SK-N-SH treated with all-trans-retinoic acid at 6 μM for 48 hours (cell line): ENCODE data around the gene GSE1.
A peak's percentile ranks its signal among the peaks of the same experiment; 100 is the strongest.

ENCODE experiments used
- ATAC-seq: fragments of 200-7000 bp; cut with Tn5 transposase; 3 replicates; pipeline ENCODE4 v1.9.1; 2020; ENCODE audit warnings: mild to moderate bottlenecking, moderate library complexity
- ARNTL ChIP-seq: fragments of 450-650 bp; formaldehyde crosslinking; IDR thresholded peaks from 2 replicates; pipeline ENCODE4 v1.5.0; 2020; ENCODE audit warnings: low read depth, mild to moderate bottlenecking, moderate library complexity, borderline replicate concordance
- BACH2 ChIP-seq: fragments of 250-450 bp; sonication (Bioruptor Pico); IDR thresholded peaks from 2 replicates; pipeline ENCODE4 v1.9.0; 2021; ENCODE audit warnings: mild to moderate bottlenecking, borderline replicate concordance
- CSDC2 ChIP-seq: fragments of 250-450 bp; sonication (Bioruptor Pico); IDR thresholded peaks from 2 replicates; pipeline ENCODE4 v1.5.0; 2020; ENCODE audit warnings: mild to moderate bottlenecking, moderate library complexity
- ESRRG ChIP-seq: fragments of 250-450 bp; sonication (Bioruptor Pico); IDR thresholded peaks from 2 replicates; pipeline ENCODE4 v1.6.1; 2021; ENCODE audit warnings: mild to moderate bottlenecking
- GLIS3 ChIP-seq: fragments of 250-450 bp; sonication (Bioruptor Pico); IDR thresholded peaks from 2 replicates; pipeline ENCODE4 v1.5.0; 2020; ENCODE audit warnings: mild to moderate bottlenecking, moderate library complexity
- PPARA ChIP-seq: fragments of 250-450 bp; sonication (Bioruptor Pico); IDR thresholded peaks from 2 replicates; pipeline ENCODE4 v1.5.0; 2020; ENCODE audit warnings: mild to moderate bottlenecking, borderline replicate concordance
- RARB ChIP-seq: fragments of 250-450 bp; sonication (Bioruptor Pico); IDR thresholded peaks from 2 replicates; pipeline ENCODE4 v1.8.0; 2021; ENCODE audit warnings: mild to moderate bottlenecking, moderate library complexity
- SNAI2 ChIP-seq: fragments of 250-450 bp; sonication (Bioruptor Pico); IDR thresholded peaks from 2 replicates; pipeline ENCODE4 v1.5.0; 2020; ENCODE audit warnings: mild to moderate bottlenecking, moderate library complexity
- TCF4 ChIP-seq: fragments of 250-450 bp; sonication (Bioruptor Pico); IDR thresholded peaks from 2 replicates; pipeline ENCODE4 v1.8.0; 2021; ENCODE audit warnings: mild to moderate bottlenecking, moderate library complexity, borderline replicate concordance
- TOX ChIP-seq: fragments of 250-450 bp; sonication (Bioruptor Pico); IDR thresholded peaks from 2 replicates; pipeline ENCODE4 v1.8.0; 2021; ENCODE audit warnings: mild to moderate bottlenecking, moderate library complexity, borderline replicate concordance
- ZC3H10 ChIP-seq: fragments of 250-450 bp; sonication (Bioruptor Pico); IDR thresholded peaks from 2 replicates; pipeline ENCODE4 v1.5.1; 2021; ENCODE audit warnings: mild to moderate bottlenecking, moderate library complexity
- ZFP3 ChIP-seq: fragments of 250-450 bp; sonication (Bioruptor Pico); IDR thresholded peaks from 2 replicates; pipeline ENCODE4 v1.5.0; 2020; ENCODE audit warnings: mild to moderate bottlenecking, moderate library complexity
- ZNF565 ChIP-seq: fragments of 450-650 bp; formaldehyde crosslinking; conservative IDR thresholded peaks from 2 replicates; pipeline ENCODE4 v1.5.0; 2020; ENCODE audit warnings: low read depth, mild to moderate bottlenecking, moderate library complexity
- ZNF70 ChIP-seq: fragments of 450-650 bp; formaldehyde crosslinking; IDR thresholded peaks from 2 replicates; pipeline ENCODE4 v1.5.0; 2020; ENCODE audit warnings: mild to moderate bottlenecking, moderate library complexity
- ZNF8 ChIP-seq: fragments of 450-650 bp; formaldehyde crosslinking; IDR thresholded peaks from 2 replicates; pipeline ENCODE4 v1.5.0; 2020; ENCODE audit warnings: mild to moderate bottlenecking, moderate library complexity
- TF ChIP-seq, protein P1 (sequence below): fragments of 250-450 bp; sonication (Bioruptor Pico); IDR thresholded peaks from 2 replicates; pipeline ENCODE4 v1.5.1; 2021; ENCODE audit warnings: mild to moderate bottlenecking, moderate library complexity
- TF ChIP-seq, protein P2 (sequence below): fragments of 250-450 bp; sonication (Bioruptor Pico); IDR thresholded peaks from 2 replicates; pipeline ENCODE4 v1.5.1; 2020; ENCODE audit warnings: low read depth, mild to moderate bottlenecking, moderate library complexity
- TF ChIP-seq, protein P3 (sequence below): fragments of 250-450 bp; sonication (Bioruptor Pico); IDR thresholded peaks from 2 replicates; pipeline ENCODE4 v1.8.0; 2021; ENCODE audit warnings: low read depth, mild to moderate bottlenecking, moderate library complexity, borderline replicate concordance
- TF ChIP-seq, protein P4 (sequence below): fragments of 250-450 bp; sonication (Bioruptor Pico); IDR thresholded peaks from 2 replicates; pipeline ENCODE4 v1.8.0; 2020; ENCODE audit warnings: mild to moderate bottlenecking, moderate library complexity, borderline replicate concordance
- TF ChIP-seq, protein P5 (sequence below): fragments of 250-450 bp; sonication (Bioruptor Pico); IDR thresholded peaks from 2 replicates; pipeline ENCODE4 v1.5.0; 2020; ENCODE audit warnings: mild to moderate bottlenecking, moderate library complexity

GSE1 gene

DNA sequence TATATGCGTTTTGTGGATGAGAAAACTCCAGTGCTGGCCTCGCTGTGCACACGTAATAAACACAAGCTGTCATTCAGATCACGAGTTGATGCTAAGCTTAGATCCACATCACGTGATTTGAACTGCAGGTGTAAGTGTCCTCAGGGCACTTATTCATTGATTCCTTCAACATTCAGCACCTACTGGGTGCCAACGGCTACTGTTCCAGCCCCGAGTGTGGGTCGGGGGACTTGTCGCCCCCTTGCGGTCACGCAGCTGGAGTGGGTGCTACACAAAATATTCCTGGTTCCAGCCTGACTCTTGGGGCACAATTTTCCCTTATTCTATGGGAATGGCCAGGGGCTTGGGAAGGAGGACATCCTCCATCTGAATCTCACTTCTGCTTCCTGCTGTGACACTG is 105.6 kb downstream of the GSE1 start:
- no peak for ATAC-seq
- TF ChIP-seq PPARA (CRISPR knock-in tag) (no peak), ESRRG (no peak), TCF4 (CRISPR knock-in tag) (no peak), BACH2 (CRISPR knock-in tag) (no peak), RARB (CRISPR knock-in tag) (no peak), ARNTL (no peak), TOX (CRISPR knock-in tag) (no peak), ZNF8 (no peak), GLIS3 (CRISPR knock-in tag) (no peak), CSDC2 (CRISPR knock-in tag) (no peak), ZNF70 (CRISPR knock-in tag) (no peak), ZFP3 (CRISPR knock-in tag) (no peak), ZNF565 (no peak)
- TF ChIP-seq, protein P1, sequence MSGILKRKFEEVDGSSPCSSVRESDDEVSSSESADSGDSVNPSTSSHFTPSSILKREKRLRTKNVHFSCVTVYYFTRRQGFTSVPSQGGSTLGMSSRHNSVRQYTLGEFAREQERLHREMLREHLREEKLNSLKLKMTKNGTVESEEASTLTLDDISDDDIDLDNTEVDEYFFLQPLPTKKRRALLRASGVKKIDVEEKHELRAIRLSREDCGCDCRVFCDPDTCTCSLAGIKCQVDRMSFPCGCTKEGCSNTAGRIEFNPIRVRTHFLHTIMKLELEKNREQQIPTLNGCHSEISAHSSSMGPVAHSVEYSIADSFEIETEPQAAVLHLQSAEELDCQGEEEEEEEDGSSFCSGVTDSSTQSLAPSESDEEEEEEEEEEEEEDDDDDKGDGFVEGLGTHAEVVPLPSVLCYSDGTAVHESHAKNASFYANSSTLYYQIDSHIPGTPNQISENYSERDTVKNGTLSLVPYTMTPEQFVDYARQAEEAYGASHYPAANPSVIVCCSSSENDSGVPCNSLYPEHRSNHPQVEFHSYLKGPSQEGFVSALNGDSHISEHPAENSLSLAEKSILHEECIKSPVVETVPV (CRISPR knock-in tag), result no peak
- TF ChIP-seq, protein P2, sequence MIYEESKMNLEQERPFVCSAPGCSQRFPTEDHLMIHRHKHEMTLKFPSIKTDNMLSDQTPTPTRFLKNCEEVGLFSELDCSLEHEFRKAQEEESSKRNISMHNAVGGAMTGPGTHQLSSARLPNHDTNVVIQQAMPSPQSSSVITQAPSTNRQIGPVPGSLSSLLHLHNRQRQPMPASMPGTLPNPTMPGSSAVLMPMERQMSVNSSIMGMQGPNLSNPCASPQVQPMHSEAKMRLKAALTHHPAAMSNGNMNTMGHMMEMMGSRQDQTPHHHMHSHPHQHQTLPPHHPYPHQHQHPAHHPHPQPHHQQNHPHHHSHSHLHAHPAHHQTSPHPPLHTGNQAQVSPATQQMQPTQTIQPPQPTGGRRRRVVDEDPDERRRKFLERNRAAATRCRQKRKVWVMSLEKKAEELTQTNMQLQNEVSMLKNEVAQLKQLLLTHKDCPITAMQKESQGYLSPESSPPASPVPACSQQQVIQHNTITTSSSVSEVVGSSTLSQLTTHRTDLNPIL (CRISPR knock-in tag), result no peak
- TF ChIP-seq, protein P3, sequence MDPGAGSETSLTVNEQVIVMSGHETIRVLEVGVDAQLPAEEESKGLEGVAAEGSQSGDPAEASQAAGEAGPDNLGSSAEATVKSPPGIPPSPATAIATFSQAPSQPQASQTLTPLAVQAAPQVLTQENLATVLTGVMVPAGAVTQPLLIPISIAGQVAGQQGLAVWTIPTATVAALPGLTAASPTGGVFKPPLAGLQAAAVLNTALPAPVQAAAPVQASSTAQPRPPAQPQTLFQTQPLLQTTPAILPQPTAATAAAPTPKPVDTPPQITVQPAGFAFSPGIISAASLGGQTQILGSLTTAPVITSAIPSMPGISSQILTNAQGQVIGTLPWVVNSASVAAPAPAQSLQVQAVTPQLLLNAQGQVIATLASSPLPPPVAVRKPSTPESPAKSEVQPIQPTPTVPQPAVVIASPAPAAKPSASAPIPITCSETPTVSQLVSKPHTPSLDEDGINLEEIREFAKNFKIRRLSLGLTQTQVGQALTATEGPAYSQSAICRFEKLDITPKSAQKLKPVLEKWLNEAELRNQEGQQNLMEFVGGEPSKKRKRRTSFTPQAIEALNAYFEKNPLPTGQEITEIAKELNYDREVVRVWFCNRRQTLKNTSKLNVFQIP, result no peak
- TF ChIP-seq, protein P4, sequence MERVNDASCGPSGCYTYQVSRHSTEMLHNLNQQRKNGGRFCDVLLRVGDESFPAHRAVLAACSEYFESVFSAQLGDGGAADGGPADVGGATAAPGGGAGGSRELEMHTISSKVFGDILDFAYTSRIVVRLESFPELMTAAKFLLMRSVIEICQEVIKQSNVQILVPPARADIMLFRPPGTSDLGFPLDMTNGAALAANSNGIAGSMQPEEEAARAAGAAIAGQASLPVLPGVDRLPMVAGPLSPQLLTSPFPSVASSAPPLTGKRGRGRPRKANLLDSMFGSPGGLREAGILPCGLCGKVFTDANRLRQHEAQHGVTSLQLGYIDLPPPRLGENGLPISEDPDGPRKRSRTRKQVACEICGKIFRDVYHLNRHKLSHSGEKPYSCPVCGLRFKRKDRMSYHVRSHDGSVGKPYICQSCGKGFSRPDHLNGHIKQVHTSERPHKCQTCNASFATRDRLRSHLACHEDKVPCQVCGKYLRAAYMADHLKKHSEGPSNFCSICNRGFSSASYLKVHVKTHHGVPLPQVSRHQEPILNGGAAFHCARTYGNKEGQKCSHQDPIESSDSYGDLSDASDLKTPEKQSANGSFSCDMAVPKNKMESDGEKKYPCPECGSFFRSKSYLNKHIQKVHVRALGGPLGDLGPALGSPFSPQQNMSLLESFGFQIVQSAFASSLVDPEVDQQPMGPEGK (CRISPR knock-in tag), result no peak

DNA sequence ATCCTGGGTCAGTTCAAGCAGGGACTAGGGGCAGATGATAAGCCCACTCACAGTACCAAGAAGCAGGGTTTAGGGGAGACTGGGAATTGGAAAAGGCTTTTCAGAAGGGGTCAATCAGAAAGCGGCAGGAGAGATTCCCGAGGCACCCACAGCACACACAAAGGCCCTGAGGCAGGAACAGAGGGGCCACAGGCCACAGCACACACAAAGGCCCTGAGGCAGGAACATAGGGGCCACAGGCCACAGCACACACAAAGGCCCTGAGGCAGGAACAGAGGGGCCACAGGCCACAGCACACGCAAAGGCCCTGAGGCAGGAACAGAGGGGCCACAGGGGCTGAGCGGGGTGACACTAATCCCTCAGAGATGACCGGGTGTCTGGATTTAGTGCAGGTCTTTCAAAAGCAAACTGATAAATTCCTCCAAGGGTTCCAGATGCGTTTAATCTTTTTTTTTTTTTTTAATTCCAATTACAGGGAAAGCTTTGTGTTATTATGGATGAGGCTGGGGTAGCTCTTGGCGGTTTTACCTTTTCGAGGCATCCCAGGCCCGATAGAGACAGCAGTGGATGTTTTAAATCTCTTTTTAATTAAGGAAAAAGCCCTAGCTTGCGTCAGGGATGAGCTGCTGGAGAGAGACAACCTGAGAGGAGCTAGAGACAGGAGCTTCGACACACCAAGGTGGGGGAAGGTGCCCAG is 106.6 kb downstream of the GSE1 start:
- TF ChIP-seq, protein P5, sequence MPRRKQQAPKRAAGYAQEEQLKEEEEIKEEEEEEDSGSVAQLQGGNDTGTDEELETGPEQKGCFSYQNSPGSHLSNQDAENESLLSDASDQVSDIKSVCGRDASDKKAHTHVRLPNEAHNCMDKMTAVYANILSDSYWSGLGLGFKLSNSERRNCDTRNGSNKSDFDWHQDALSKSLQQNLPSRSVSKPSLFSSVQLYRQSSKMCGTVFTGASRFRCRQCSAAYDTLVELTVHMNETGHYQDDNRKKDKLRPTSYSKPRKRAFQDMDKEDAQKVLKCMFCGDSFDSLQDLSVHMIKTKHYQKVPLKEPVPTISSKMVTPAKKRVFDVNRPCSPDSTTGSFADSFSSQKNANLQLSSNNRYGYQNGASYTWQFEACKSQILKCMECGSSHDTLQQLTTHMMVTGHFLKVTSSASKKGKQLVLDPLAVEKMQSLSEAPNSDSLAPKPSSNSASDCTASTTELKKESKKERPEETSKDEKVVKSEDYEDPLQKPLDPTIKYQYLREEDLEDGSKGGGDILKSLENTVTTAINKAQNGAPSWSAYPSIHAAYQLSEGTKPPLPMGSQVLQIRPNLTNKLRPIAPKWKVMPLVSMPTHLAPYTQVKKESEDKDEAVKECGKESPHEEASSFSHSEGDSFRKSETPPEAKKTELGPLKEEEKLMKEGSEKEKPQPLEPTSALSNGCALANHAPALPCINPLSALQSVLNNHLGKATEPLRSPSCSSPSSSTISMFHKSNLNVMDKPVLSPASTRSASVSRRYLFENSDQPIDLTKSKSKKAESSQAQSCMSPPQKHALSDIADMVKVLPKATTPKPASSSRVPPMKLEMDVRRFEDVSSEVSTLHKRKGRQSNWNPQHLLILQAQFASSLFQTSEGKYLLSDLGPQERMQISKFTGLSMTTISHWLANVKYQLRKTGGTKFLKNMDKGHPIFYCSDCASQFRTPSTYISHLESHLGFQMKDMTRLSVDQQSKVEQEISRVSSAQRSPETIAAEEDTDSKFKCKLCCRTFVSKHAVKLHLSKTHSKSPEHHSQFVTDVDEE, result no peak
- no peak for ATAC-seq

DNA sequence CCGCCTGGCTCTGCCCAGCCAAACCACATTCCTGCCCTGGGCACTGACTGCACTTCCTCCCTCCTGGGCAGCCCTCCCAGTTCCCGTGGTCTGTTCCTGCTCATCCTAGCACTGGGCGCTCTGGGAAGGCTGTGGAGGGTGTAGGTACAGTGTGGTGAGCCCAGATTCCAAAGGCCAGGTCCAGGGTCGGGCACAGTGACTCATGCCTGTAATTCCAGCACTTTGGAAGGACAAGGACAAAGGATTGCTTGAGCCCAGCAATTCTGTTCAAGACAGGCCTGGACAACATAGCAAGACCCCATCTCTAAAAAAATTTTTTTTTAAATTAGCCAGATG is 107.1 kb downstream of the GSE1 start:
- TF ChIP-seq SNAI2 (CRISPR knock-in tag), result no peak
- no peak for TF ChIP-seq ZFP3 (CRISPR knock-in tag)
- TF ChIP-seq ARNTL, result no peak
- TF ChIP-seq ZC3H10 (CRISPR knock-in tag), result no peak
- TF ChIP-seq ZNF70 (CRISPR knock-in tag), result no peak
- no peak for TF ChIP-seq TCF4 (CRISPR knock-in tag)
- no peak for TF ChIP-seq GLIS3 (CRISPR knock-in tag)
- no peak for TF ChIP-seq RARB (CRISPR knock-in tag)
- no peak for TF ChIP-seq BACH2 (CRISPR knock-in tag)
- TF ChIP-seq, all 23 proteins: peak for 0
- ATAC-seq, result peak; percentile 46
